Measurements from ENCODE around the gene DZIP3. TPM values are rescaled to one million over a fixed set of nuclear protein-coding genes. Genes with fewer than 3 reads are reported as not detected.
"Not testable (repeated sequence)": the region's sequence is repeated elsewhere in the genome, so short reads cannot be mapped to it uniquely, and the experiment has no call there.

The DZIP3 gene
- polyA plus RNA-seq, 1 donor, result 13.9 TPM

DNA sequence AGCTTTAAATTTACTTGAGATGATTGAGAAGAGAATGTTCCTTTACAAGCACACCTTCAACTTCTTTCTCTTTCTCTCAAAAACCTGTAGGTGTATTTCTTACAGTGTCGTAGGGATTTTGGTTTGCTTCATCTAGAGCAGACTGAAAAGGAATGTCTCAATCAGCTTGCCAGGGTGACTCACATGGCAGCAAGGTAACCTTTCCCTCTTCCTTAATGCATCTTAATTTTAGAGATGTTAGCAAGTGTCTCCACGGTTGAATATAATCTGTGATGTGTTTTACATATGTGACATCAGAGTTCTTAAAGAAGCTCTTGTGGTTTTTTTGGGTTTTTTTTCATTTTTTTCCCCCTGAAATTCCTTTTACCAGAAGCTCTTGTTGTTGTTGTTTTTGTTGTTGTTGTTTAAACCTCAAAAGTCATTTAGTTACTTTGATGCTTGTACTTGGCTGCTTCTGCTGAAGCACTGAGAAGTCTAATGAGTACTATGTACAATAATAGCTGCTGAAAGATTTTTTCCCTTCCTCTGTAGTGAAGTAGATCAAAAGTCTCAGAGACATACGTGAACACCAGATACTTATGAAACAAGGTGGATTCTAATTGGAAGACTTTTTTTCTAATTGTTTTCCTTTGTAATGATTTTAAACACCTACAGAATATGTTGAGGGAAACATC lies 84.6 kb downstream of the DZIP3 start:
- H3K27ac ChIP-seq (ENCODE audit: low read length), result no peak overlapping the region
- H3K36me3 ChIP-seq (ENCODE audit: control insufficient read depth, insufficient read depth, low read length), result peaks cover 11% of the 10 kb centered on the region
- 100% methylated on average over 1 of the region's 3 CpGs for WGBS (ENCODE audit: insufficient coverage, low lambda C conversion rate)
- H3K4me1 ChIP-seq (ENCODE audit: control insufficient read depth, insufficient read depth, low read length), result no peaks in the 10 kb centered on the region
- H3K27me3 ChIP-seq (ENCODE audit: control insufficient read depth, insufficient read depth, low read length), result no peaks in the 10 kb centered on the region
- H3K4me3 ChIP-seq (ENCODE audit: low read length), result no peak overlapping the region
- no peak for DNase-seq
- H3K9me3 ChIP-seq (ENCODE audit: control insufficient read depth, low read depth, low read length), result no peaks in the 10 kb centered on the region

DNA sequence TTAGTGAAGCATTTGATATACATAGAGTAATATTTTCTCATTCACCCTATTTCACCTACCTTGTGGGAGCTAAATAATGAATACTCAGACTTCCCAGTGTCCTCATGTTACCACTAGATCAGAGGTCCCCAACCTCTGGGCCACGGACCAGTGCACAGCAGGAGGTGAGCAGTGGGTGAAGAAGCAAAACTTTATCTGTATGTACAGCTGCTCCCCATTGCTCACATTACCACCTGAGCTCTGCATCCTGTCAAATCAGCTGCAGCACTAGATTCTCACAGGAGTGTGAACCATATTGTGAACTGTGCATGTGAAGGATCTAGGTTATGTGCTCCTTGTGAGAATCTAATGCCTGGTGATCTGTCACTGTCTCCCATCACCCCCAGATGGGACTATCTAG lies 88.3 kb downstream of the DZIP3 start:
- no CpG with 5 or more reads among the region's 1 CpG for WGBS (ENCODE audit: insufficient coverage, low lambda C conversion rate)
- Histone ChIP-seq H3K4me3 (ENCODE audit: low read length) (no peak overlapping the region), H3K36me3 (ENCODE audit: control insufficient read depth, insufficient read depth, low read length) (peaks cover 8% of the 10 kb centered on the region), H3K27ac (ENCODE audit: low read length) (no peak overlapping the region), H3K27me3 (ENCODE audit: control insufficient read depth, insufficient read depth, low read length) (no peaks in the 10 kb centered on the region), H3K9me3 (ENCODE audit: control insufficient read depth, low read depth, low read length) (no peaks in the 10 kb centered on the region), H3K4me1 (ENCODE audit: control insufficient read depth, insufficient read depth, low read length) (no peaks in the 10 kb centered on the region)
- no peak for DNase-seq

DNA sequence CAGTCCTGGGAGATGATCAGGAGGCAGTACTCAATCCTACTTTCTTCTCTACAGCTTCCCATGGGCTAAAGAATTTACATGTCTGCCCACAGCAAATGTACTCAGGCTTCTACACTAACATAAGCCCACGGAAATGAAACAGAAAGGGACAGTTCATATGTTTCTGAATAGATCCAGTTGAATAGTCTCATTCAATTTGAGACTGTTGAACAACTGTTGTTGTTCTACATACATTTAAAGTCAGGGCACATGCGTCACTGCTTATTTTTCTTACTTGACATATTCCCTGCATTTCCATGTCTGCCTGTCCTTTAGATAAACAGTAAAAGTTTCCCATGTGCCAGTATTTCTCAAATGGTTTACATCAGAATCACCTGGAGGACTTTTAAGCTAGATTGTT lies 102.8 kb downstream of the DZIP3 start:
- not testable (repeated sequence) for H3K9me3 ChIP-seq (ENCODE audit: control insufficient read depth, low read depth, low read length); H3K4me3 ChIP-seq (ENCODE audit: low read length); H3K4me1 ChIP-seq (ENCODE audit: control insufficient read depth, insufficient read depth, low read length); H3K27me3 ChIP-seq (ENCODE audit: control insufficient read depth, insufficient read depth, low read length); DNase-seq; H3K27ac ChIP-seq (ENCODE audit: low read length)
- WGBS (ENCODE audit: insufficient coverage, low lambda C conversion rate), result 100% methylated on average over 1 of the region's 2 CpGs
- H3K36me3 ChIP-seq (ENCODE audit: control insufficient read depth, insufficient read depth, low read length), result peaks cover 20% of the 10 kb centered on the region

DNA sequence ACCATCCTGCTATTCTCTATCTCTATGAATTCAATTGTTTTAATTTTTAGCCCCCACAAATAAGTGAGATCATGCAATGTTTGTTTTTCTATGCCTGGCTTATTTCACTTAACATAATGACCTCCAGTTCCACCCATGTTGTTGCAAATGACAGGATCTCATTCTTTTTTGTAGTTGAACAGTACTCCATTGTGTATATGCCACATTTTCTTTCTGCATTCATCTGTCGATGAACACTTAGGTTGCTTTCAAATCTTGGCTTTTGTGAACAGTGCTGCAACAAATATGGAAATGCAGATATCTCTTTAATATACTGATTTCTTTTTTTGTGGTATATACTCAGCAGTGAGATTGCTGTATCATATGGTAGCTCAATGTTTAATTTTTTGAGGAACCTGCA lies 108.9 kb downstream of the DZIP3 start:
- Histone ChIP-seq H3K27me3 (ENCODE audit: control insufficient read depth, insufficient read depth, low read length) (no peaks in the 10 kb centered on the region), H3K4me3 (ENCODE audit: low read length) (no peak overlapping the region), H3K27ac (ENCODE audit: low read length) (no peak overlapping the region), H3K36me3 (ENCODE audit: control insufficient read depth, insufficient read depth, low read length) (peaks cover 2% of the 10 kb centered on the region), H3K4me1 (ENCODE audit: control insufficient read depth, insufficient read depth, low read length) (no peaks in the 10 kb centered on the region), H3K9me3 (ENCODE audit: control insufficient read depth, low read depth, low read length) (no peaks in the 10 kb centered on the region)
- 100% methylated on average over 1 of the region's 1 CpG for WGBS (ENCODE audit: insufficient coverage, low lambda C conversion rate)
- DNase-seq, result no peak

DNA sequence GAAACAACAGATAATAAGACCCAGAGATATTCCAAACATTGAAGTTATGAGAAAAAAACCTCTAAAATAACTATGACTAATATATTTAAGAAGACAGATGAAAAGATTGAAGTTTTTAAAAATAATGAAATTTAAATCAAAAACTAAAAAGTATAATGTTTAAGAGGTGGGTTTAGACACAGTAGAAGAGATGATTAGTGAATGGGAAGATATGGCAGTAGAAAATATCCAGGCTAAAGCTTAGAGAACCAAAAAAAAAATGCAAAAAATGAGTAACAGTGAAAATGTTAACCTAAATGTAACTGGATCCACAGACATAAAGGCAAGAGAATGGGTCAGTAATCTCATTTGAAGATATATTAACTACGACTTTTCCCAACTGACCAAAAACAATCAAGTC lies 115.5 kb downstream of the DZIP3 start:
- Histone ChIP-seq H3K27me3 (ENCODE audit: control insufficient read depth, insufficient read depth, low read length) (no peaks in the 10 kb centered on the region), H3K36me3 (ENCODE audit: control insufficient read depth, insufficient read depth, low read length) (no peaks in the 10 kb centered on the region), H3K4me1 (ENCODE audit: control insufficient read depth, insufficient read depth, low read length) (no peaks in the 10 kb centered on the region), H3K27ac (ENCODE audit: low read length) (no peak overlapping the region), H3K4me3 (ENCODE audit: low read length) (no peak overlapping the region), H3K9me3 (ENCODE audit: control insufficient read depth, low read depth, low read length) (no peaks in the 10 kb centered on the region)
- DNase-seq, result no peak
- 100% methylated on average over 1 of the region's 1 CpG for WGBS (ENCODE audit: insufficient coverage, low lambda C conversion rate)

DNA sequence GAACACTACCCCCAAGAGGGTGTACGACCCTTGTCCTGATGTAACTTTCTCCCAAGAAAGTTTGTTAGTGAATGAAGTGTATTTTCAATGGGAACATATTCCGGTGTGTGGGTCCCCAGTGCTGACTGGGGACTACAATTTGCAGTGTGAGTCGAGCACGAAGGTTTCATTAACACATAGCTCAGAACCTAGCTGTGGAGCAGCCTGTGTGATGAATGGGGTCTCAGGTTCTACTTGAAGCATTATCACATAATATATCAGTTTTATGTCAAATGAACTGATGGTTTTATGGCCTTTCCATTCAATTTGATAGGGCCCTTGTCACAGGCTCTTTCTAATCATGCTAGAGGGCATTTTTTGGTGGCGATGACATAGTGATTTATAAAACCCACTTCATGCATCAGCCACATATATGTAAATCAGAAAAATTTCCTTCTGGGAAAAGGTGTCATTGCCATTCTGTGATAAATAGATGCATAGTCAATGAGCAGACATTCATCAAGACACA lies 123.5 kb downstream of the DZIP3 start:
- WGBS (ENCODE audit: insufficient coverage, low lambda C conversion rate), result no CpG with 5 or more reads among the region's 5 CpGs
- Histone ChIP-seq H3K27ac (ENCODE audit: low read length) (no peak overlapping the region), H3K27me3 (ENCODE audit: control insufficient read depth, insufficient read depth, low read length) (no peaks in the 10 kb centered on the region), H3K9me3 (ENCODE audit: control insufficient read depth, low read depth, low read length) (no peaks in the 10 kb centered on the region), H3K4me3 (ENCODE audit: low read length) (no peak overlapping the region), H3K4me1 (ENCODE audit: control insufficient read depth, insufficient read depth, low read length) (no peaks in the 10 kb centered on the region), H3K36me3 (ENCODE audit: control insufficient read depth, insufficient read depth, low read length) (no peaks in the 10 kb centered on the region)
- no peak for DNase-seq

DNA sequence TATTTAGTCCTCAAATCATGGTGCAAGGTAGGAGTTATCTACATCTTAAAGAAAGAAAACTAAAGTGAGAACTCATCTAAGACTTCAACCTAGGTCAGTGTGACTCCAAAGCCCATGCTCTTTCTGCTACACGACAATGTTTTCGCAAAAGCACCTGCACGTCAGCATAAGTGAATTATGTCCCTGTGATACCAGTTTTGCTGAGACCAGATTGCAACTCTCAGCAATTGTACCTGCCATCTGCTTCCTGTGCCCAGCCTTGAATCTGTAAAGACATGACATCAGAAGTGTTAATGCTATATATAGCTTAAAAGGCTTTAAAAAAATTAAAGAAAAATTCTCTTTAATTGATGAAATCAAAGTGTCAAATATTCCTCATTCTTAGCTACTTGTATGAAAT lies 124.3 kb downstream of the DZIP3 start:
- H3K27me3 ChIP-seq (ENCODE audit: control insufficient read depth, insufficient read depth, low read length), result no peaks in the 10 kb centered on the region
- no peaks in the 10 kb centered on the region for H3K9me3 ChIP-seq (ENCODE audit: control insufficient read depth, low read depth, low read length)
- WGBS (ENCODE audit: insufficient coverage, low lambda C conversion rate), result 80% methylated on average over 1 of the region's 3 CpGs
- no peak overlapping the region for H3K4me3 ChIP-seq (ENCODE audit: low read length)
- no peak for DNase-seq
- no peaks in the 10 kb centered on the region for H3K4me1 ChIP-seq (ENCODE audit: control insufficient read depth, insufficient read depth, low read length)
- H3K36me3 ChIP-seq (ENCODE audit: control insufficient read depth, insufficient read depth, low read length), result no peaks in the 10 kb centered on the region
- H3K27ac ChIP-seq (ENCODE audit: low read length), result no peak overlapping the region

DNA sequence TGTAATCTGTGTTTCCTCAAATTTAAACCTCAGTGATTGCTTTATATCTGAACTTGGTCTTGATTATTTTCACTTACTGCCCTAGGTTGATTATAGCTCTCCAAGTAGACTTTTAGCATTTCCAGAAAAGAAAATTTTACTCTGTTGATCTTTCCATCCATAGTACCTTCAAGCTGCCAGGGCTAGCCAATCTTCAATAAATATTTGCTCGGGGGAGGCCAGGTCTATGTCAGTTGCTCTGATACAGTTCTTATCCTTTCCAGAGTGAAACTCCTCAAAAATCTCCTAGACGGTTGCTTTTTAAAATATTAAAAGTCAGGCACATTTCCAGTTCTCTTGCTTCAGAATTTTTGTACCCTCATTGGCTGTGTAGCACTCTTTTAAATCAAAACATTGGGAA lies 128.9 kb downstream of the DZIP3 start:
- H3K4me3 ChIP-seq (ENCODE audit: low read length), result no peak overlapping the region
- no peaks in the 10 kb centered on the region for H3K4me1 ChIP-seq (ENCODE audit: control insufficient read depth, insufficient read depth, low read length)
- H3K36me3 ChIP-seq (ENCODE audit: control insufficient read depth, insufficient read depth, low read length), result no peaks in the 10 kb centered on the region
- no peaks in the 10 kb centered on the region for H3K27me3 ChIP-seq (ENCODE audit: control insufficient read depth, insufficient read depth, low read length)
- 20% methylated on average over 1 of the region's 2 CpGs for WGBS (ENCODE audit: insufficient coverage, low lambda C conversion rate)
- no peaks in the 10 kb centered on the region for H3K9me3 ChIP-seq (ENCODE audit: control insufficient read depth, low read depth, low read length)
- DNase-seq, result no peak
- H3K27ac ChIP-seq (ENCODE audit: low read length), result no peak overlapping the region

DNA sequence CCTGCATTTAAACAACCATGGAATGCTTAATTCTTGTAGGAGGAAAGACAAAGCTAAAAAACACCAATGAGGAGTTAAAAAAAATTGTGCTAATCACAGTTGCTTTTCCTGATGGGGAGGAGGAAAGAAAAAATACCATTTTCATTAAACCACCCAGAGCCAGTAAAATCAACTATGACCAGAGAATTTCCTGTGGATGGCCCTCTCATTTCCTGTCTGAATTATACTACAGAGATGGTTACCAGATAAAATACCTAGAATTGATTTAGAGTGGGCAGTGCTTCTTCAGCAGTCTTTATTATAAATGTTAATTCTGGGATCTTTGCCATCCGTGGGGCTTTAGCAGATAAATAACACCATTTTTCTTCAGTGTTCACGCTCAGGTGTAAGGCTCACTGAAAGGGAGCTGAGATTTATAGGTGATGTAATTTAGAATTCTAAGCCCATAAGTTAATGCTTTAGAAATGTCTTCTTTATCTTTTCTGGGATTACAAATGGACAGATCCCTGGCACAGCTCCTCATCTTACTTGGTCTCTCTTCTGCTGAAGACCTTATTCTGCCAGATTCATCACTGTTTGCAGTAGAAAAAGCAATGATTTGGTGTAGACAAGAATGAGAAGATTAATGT lies 129.8 kb downstream of the DZIP3 start:
- Histone ChIP-seq H3K4me1 (ENCODE audit: control insufficient read depth, insufficient read depth, low read length) (no peaks in the 10 kb centered on the region), H3K9me3 (ENCODE audit: control insufficient read depth, low read depth, low read length) (no peaks in the 10 kb centered on the region), H3K27me3 (ENCODE audit: control insufficient read depth, insufficient read depth, low read length) (no peaks in the 10 kb centered on the region), H3K36me3 (ENCODE audit: control insufficient read depth, insufficient read depth, low read length) (no peaks in the 10 kb centered on the region), H3K27ac (ENCODE audit: low read length) (no peak overlapping the region), H3K4me3 (ENCODE audit: low read length) (no peak overlapping the region)
- WGBS (ENCODE audit: insufficient coverage, low lambda C conversion rate), result no CpG with 5 or more reads among the region's 2 CpGs
- DNase-seq, result no peak

DNA sequence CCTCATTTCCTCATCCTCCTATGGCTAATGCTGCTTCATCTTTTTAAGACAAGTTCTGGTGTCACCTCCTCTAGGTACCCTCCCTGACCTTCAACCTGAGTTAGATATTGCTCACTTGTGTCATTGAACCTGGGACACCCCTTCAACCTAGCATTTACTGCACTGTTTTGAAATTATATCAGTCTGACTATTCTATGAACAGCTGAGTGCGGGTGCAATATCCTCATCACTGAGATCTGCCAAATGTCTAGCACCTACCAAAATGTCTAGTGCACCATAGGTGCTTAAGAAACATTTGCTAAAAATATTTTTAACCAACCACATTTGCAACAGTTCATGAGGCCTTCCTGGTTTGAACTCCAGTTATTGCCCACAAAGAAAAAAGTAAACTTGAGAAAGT lies 133.2 kb downstream of the DZIP3 start:
- WGBS (ENCODE audit: insufficient coverage, low lambda C conversion rate), result no CpG with 5 or more reads among the region's 1 CpG
- H3K27me3 ChIP-seq (ENCODE audit: control insufficient read depth, insufficient read depth, low read length), result no peaks in the 10 kb centered on the region
- no peak overlapping the region for H3K27ac ChIP-seq (ENCODE audit: low read length)
- no peak for DNase-seq
- H3K36me3 ChIP-seq (ENCODE audit: control insufficient read depth, insufficient read depth, low read length), result no peaks in the 10 kb centered on the region
- H3K4me3 ChIP-seq (ENCODE audit: low read length), result no peak overlapping the region
- no peaks in the 10 kb centered on the region for H3K4me1 ChIP-seq (ENCODE audit: control insufficient read depth, insufficient read depth, low read length)
- no peaks in the 10 kb centered on the region for H3K9me3 ChIP-seq (ENCODE audit: control insufficient read depth, low read depth, low read length)

DNA sequence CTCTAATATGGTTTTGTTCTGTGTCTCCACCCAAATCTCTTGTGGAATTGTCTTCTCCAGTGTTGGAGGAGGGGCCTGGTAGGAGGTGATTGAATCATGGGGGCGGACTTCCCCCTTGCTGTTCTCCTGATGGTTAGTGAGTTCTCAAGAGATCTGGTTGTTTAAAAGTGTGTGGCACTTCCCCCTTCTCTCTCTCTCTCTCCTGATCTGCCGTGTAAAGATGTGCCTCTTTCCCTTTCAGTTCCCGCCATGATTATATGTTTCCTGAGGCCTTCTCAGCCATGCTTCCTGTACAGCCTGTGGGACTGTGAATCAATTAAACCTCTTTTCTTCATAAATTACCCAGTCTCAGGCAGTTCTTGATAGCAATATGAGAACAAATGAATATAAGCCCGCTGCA lies 134.6 kb downstream of the DZIP3 start:
- 69% methylated on average over 2 of the region's 4 CpGs for WGBS (ENCODE audit: insufficient coverage, low lambda C conversion rate)
- no peaks in the 10 kb centered on the region for H3K27me3 ChIP-seq (ENCODE audit: control insufficient read depth, insufficient read depth, low read length)
- H3K4me1 ChIP-seq (ENCODE audit: control insufficient read depth, insufficient read depth, low read length), result no peaks in the 10 kb centered on the region
- H3K27ac ChIP-seq (ENCODE audit: low read length), result no peak overlapping the region
- H3K9me3 ChIP-seq (ENCODE audit: control insufficient read depth, low read depth, low read length), result no peaks in the 10 kb centered on the region
- H3K4me3 ChIP-seq (ENCODE audit: low read length), result no peak overlapping the region
- DNase-seq, result no peak
- H3K36me3 ChIP-seq (ENCODE audit: control insufficient read depth, insufficient read depth, low read length), result no peaks in the 10 kb centered on the region

Data from large intestine (tissue), 3 donors.